HG02623 (cell line): Measurements from ENCODE around the gene MAN2B2.

Source experiments
- ATAC-seq: cut with Tn5 transposase; IDR thresholded peaks from one replicate; pipeline ENCODE4 v1.9.1; 2021; ENCODE audit warnings: moderate library complexity; ENCODE audit not compliant: unreplicated experiment

The MAN2B2 gene

GRCh38 chr4:6566391-6567190 is 8.4 kb upstream of the MAN2B2 start:
- ATAC-seq = no peak

- ATAC-seq = no peak
Observed at GRCh38 chr4:6567218-6567617, 7.8 kb upstream of the MAN2B2 start.

- ATAC-seq = no peak
Observed at GRCh38 chr4:6568148-6568547, 6.8 kb upstream of the MAN2B2 start.

- no peak for ATAC-seq
Observed at GRCh38 chr4:6568689-6569332, 6.2 kb upstream of the MAN2B2 start.

GRCh38 chr4:6571608-6572007 is 3.4 kb upstream of the MAN2B2 start:
- no peak for ATAC-seq

GRCh38 chr4:6573551-6573950 is 1.4 kb upstream of the MAN2B2 start:
- no peak for ATAC-seq

- no peak for ATAC-seq
Observed at GRCh38 chr4:6573986-6574746, 823 bp upstream of the MAN2B2 start.

GRCh38 chr4:6575503-6576240 is 683 bp downstream of the MAN2B2 start:
- no peak for ATAC-seq

GRCh38 chr4:6576512-6576911 is 1.5 kb downstream of the MAN2B2 start:
- no peak for ATAC-seq

GRCh38 chr4:6576932-6577331 is 1.9 kb downstream of the MAN2B2 start:
- no peak for ATAC-seq

GRCh38 chr4:6577409-6577808 is 2.4 kb downstream of the MAN2B2 start:
- ATAC-seq = no peak

- ATAC-seq = no peak
Observed at GRCh38 chr4:6578221-6578620, 3.2 kb downstream of the MAN2B2 start.

- ATAC-seq = no peak
Observed at GRCh38 chr4:6580353-6580752, 5.4 kb downstream of the MAN2B2 start.

- no peak for ATAC-seq
Observed at GRCh38 chr4:6581566-6582121, 6.7 kb downstream of the MAN2B2 start.

GRCh38 chr4:6582889-6583490 is 8.0 kb downstream of the MAN2B2 start:
- ATAC-seq = no peak

GRCh38 chr4:6584865-6585264 is 9.9 kb downstream of the MAN2B2 start:
- ATAC-seq = no peak

GRCh38 chr4:6586715-6587325 is 11.8 kb downstream of the MAN2B2 start:
- ATAC-seq = no peak

- no peak for ATAC-seq
Observed at GRCh38 chr4:6589444-6589843, 14.5 kb downstream of the MAN2B2 start.

GRCh38 chr4:6591313-6591712 is 16.3 kb downstream of the MAN2B2 start:
- no peak for ATAC-seq

GRCh38 chr4:6591781-6592180 is 16.8 kb downstream of the MAN2B2 start:
- ATAC-seq = no peak
